ENCODE results near the gene BAZ1A. TPM values are rescaled to one million over a fixed set of nuclear protein-coding genes. Genes with fewer than 3 reads are reported as not detected.

Gene BAZ1A
- total and polyA plus RNA-seq, 9 of the 15 experiments (the other 6 are each of a cell fraction or from before 2014, with no cell fraction given), result 22.0 to 71.2 (median 39.1) TPM

DNA sequence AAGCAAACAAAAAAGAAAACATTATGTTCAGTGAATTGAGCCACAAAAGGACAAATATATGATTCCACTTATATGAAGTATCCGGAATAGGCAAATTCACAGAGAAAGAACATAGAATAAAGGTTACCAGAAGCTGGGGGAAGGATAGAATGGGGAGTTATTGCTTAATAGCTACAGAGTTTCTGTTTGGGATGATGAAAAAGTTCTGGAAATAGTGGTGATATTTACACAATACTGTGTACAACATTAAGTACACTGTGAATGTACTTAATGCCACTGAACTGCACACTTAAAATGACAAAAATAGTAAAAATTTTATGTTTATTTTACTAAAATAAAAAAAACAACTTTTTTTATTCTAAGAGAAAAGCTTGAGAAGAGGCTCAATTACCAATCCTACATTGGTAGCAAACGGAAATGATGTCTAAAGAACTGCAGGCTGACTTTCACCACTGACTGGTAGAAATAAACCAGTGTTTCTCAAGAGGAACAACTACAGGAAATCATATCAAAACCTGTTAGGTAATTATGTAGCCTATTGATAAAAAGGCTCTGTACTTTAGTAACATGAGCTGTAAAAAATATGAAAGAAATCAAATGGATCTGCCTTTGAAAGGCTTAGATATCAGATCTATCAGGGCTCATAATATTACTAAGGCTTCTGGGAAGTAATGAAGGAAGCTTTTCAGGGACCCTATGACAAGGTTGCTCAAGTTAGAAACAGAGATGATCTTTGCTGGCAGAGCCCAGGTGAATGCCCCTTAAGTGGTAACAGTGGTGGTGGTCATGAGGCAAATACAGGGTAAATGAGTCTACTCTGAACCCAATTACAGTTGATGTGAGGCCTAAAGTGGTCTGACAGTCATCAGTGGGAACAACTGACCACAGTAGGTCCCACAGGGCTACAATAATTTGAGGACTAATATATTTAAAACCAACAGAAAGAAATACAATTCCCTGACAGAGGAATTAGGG lies 41.3 kb downstream of the BAZ1A start:
- whole genome bisulfite sequencing (ENCODE audit: insufficient coverage, low coverage, missing lambda C conversion rate), result 96% methylated on average over 2 of the region's 2 CpGs
- Histone ChIP-seq H3K79me2 (ENCODE audit: control insufficient read depth, insufficient read depth, low read length) (peaks cover 56% of the 10 kb centered on the region), H3K4me2 (ENCODE audit: insufficient read depth, low read length) (no peak overlapping the region), H2AFZ (ENCODE audit: low read depth, low read length) (no peak overlapping the region), H3K9me1 (ENCODE audit: control insufficient read depth, insufficient read depth, low read length) (no peaks in the 10 kb centered on the region), H3K27ac (ENCODE audit: extremely low read depth, low read depth, low read length) (no peak overlapping the region), H3K9me3 (replicated peaks; ENCODE audit: control insufficient read depth, insufficient read depth, low read depth, low read length) (no peaks in the 10 kb centered on the region), H3K4me1 (replicated peaks in 1 of 2; ENCODE audit: control insufficient read depth in 2 of 2, insufficient read depth in 2 of 2, low read length in 2 of 2) (no peaks in the 10 kb centered on the region), H3K9ac (ENCODE audit: insufficient read depth in 1 of 2, low read depth in 2 of 2, low read length in 2 of 2) (no peak overlapping the region), H3K36me3 (ENCODE audit: control insufficient read depth, insufficient read depth, low read length) (peaks cover 22% of the 10 kb centered on the region; the same call in 1 of the 3 replicates), H4K20me1 (replicated peaks; ENCODE audit: control insufficient read depth, insufficient read depth, low read length) (no peaks in the 10 kb centered on the region), H3K27me3 (ENCODE audit: control insufficient read depth in 2 of 2, insufficient read depth in 2 of 2, low read length in 2 of 2) (no peaks in the 10 kb centered on the region), H3K4me3 (no peak overlapping the region)
- ATAC-seq (no peak), DNase-seq (ENCODE audit: extremely low read depth in 1 of 4, low spot score in 3 of 4) (no peak), FAIRE-seq (no peak)
- no TSS peak for BruUV-seq (replicated peaks)
- intact Hi-C loops (cut with micrococcal nuclease), result no loop called here
- ChIA-PET POLR2A (interaction anchor here (0.7 to 0.8 kb wide), 2 partner anchors 25 to 166 kb away, joined by 3 read pairs; no protein-coding TSS in a partner anchor), CTCF (ENCODE audit: low intra/inter-chr PET ratio) (no interaction called here)
- in situ Hi-C loops (cut with MboI), result no loop called here
- TF ChIP-seq ESRRB (CRISPR knock-in tag; IDR thresholded peaks at IDR 0.05; ENCODE audit: borderline replicate concordance) (no peak), ZZZ3 (IDR thresholded peaks at IDR 0.05) (no peak), ZNF217 (CRISPR knock-in tag; IDR thresholded peaks at IDR 0.05) (no peak), NCOA2 (IDR thresholded peaks at IDR 0.05; ENCODE audit: partially characterized antibody in 2 of 2) (no peak), CREM (IDR thresholded peaks at IDR 0.05; ENCODE audit: low read depth) (no peak), TSC22D4 (tag; IDR thresholded peaks at IDR 0.05) (no peak), GTF2A2 (tag; IDR thresholded peaks at IDR 0.05) (no peak), RFX1 (IDR thresholded peaks at IDR 0.05) (no peak), ZKSCAN3 (CRISPR knock-in tag; IDR thresholded peaks at IDR 0.05) (no peak), NR2C2 (CRISPR knock-in tag; IDR thresholded peaks at IDR 0.05) (no peak), NR2C2 (tag; IDR thresholded peaks at IDR 0.05) (no peak)
- TF ChIP-seq, protein P1, sequence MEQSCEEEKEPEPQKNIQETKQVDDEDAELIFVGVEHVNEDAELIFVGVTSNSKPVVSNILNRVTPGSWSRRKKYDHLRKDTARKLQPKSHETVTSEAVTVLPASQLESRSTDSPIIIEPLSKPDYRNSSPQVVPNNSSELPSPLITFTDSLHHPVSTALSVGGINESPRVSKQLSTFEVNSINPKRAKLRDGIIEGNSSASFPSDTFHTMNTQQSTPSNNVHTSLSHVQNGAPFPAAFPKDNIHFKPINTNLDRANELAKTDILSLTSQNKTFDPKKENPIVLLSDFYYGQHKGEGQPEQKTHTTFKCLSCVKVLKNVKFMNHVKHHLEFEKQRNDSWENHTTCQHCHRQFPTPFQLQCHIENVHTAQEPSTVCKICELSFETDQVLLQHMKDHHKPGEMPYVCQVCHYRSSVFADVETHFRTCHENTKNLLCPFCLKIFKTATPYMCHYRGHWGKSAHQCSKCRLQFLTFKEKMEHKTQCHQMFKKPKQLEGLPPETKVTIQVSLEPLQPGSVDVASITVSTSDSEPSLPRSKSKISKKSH (CRISPR knock-in tag; IDR thresholded peaks at IDR 0.05), result no peak
- TF ChIP-seq, protein P2, sequence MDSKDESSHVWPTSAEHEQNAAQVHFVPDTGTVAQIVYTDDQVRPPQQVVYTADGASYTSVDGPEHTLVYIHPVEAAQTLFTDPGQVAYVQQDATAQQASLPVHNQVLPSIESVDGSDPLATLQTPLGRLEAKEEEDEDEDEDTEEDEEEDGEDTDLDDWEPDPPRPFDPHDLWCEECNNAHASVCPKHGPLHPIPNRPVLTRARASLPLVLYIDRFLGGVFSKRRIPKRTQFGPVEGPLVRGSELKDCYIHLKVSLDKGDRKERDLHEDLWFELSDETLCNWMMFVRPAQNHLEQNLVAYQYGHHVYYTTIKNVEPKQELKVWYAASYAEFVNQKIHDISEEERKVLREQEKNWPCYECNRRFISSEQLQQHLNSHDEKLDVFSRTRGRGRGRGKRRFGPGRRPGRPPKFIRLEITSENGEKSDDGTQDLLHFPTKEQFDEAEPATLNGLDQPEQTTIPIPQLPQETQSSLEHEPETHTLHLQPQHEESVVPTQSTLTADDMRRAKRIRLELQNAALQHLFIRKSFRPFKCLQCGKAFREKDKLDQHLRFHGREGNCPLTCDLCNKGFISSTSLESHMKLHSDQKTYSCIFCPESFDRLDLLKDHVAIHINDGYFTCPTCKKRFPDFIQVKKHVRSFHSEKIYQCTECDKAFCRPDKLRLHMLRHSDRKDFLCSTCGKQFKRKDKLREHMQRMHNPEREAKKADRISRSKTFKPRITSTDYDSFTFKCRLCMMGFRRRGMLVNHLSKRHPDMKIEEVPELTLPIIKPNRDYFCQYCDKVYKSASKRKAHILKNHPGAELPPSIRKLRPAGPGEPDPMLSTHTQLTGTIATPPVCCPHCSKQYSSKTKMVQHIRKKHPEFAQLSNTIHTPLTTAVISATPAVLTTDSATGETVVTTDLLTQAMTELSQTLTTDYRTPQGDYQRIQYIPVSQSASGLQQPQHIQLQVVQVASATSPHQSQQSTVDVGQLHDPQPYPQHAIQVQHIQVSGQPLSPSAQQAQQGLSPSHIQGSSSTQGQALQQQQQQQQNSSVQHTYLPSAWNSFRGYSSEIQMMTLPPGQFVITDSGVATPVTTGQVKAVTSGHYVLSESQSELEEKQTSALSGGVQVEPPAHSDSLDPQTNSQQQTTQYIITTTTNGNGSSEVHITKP (IDR thresholded peaks at IDR 0.05; ENCODE audit: partially characterized antibody), result no peak
- TF ChIP-seq, protein P3, sequence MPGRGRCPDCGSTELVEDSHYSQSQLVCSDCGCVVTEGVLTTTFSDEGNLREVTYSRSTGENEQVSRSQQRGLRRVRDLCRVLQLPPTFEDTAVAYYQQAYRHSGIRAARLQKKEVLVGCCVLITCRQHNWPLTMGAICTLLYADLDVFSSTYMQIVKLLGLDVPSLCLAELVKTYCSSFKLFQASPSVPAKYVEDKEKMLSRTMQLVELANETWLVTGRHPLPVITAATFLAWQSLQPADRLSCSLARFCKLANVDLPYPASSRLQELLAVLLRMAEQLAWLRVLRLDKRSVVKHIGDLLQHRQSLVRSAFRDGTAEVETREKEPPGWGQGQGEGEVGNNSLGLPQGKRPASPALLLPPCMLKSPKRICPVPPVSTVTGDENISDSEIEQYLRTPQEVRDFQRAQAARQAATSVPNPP (IDR thresholded peaks at IDR 0.05; ENCODE audit: borderline replicate concordance, insufficient read depth, insufficient read length), result no peak
